GM12865 (cell line): ENCODE measurements around the gene PRSS22.

Source experiments
- DNase-seq: peaks from one replicate; pipeline ENCODE4 v3.0.0; 2010; ENCODE audit warnings: low read depth
- H3K4me3 ChIP-seq: 2 replicates; pipeline ENCODE4 v1.5.1; 2011; ENCODE audit warnings: mild to moderate bottlenecking, low read depth, low read length, control low read depth
- TF ChIP-seq, protein P1 (sequence below): IDR thresholded peaks from 2 replicates; pipeline ENCODE4 v1.5.1; 2011; ENCODE audit warnings: low read length, control low read depth, low read depth, inconsistent platforms; ENCODE audit not compliant: insufficient read depth; ENCODE audit errors: missing control alignments

The PRSS22 gene

DNA sequence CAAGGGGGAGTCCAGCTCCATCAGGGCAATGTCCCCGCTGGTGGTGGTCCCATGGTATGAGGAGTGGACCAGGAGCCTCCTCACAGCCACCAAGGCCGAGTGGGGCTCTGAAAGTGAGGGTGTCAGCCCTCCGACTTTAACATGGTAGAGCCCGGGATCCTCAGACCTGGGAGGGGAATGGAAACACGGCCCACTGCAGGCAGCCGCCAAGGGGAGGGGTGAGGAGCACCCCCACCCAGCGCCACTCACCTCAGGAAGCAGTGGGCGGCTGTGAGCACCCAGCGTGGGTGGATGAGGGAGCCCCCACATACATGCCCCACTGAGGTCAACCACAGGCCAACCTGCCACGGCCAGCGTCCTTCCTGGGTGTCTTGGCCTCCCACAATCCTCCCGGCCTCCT, 17.1 kb downstream of the PRSS22 start:
- TF ChIP-seq, protein P1, sequence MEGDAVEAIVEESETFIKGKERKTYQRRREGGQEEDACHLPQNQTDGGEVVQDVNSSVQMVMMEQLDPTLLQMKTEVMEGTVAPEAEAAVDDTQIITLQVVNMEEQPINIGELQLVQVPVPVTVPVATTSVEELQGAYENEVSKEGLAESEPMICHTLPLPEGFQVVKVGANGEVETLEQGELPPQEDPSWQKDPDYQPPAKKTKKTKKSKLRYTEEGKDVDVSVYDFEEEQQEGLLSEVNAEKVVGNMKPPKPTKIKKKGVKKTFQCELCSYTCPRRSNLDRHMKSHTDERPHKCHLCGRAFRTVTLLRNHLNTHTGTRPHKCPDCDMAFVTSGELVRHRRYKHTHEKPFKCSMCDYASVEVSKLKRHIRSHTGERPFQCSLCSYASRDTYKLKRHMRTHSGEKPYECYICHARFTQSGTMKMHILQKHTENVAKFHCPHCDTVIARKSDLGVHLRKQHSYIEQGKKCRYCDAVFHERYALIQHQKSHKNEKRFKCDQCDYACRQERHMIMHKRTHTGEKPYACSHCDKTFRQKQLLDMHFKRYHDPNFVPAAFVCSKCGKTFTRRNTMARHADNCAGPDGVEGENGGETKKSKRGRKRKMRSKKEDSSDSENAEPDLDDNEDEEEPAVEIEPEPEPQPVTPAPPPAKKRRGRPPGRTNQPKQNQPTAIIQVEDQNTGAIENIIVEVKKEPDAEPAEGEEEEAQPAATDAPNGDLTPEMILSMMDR: no peak
- no peak for DNase-seq
- no peak overlapping the region for H3K4me3 ChIP-seq

DNA sequence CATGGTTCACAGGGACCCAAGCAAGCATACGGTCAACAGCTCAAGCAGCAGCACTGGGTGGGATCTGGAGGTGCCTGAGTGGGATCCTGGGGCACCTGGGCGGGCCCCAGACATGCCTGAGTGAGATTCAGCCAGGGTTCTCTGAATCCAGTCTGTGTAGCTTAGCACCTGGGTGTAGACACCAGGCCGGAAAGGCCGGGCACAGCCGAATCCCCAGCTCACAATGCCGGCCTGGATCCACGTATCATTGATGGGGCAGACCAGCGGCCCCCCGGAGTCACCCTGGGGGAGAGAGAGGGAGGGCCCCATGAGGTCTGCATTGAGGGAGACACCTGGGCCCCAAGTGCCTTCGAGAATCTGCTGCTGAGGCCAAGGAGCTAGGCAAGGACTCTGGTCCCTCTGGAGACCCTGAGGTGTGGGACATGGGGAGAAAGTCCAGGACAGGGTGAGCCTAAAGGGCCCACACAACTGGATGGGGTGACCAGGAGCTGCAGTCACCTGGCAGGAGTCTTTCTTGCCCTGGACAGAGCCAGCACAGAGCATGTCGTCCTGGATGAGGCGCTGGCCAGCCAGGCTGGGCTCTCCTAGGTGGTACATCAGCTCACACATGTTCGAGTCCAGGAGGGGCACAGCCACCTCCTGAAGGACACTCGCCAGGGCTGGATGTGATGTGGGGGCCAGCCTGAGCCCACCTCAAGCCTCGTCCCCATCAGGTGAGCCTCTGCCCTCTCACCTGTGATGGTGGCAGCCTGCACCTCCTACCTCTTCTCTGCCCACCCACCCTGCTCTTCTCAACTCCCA, 18.1 kb downstream of the PRSS22 start:
- TF ChIP-seq, protein P1: no peak
- H3K4me3 ChIP-seq: no peak overlapping the region

DNA sequence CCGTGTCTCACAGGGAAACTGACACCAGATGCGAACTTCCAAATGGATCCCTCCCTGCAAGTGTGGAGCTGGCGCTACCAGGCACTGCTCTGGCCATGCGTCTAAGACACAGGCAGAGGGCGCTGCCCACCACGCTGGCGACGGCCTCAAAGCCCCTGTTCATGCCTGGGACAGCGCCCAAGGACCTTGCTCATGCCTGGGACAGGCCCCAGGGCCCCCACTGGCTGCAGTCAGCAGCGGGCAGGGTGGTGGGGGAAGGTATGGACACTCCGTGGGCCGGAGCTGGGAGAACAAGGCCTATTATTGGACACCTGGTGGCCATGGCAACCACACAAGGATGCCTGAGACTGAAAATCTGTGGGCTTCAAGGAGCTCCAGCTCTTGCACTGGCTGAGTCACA, 19.0 kb downstream of the PRSS22 start:
- TF ChIP-seq, protein P1: peak; percentile 80
- no peak overlapping the region for H3K4me3 ChIP-seq
- peak; percentile 70 for DNase-seq

More for the DNA sequence above, 18.1 kb downstream of the PRSS22 start:
- no peak for DNase-seq

DNA sequence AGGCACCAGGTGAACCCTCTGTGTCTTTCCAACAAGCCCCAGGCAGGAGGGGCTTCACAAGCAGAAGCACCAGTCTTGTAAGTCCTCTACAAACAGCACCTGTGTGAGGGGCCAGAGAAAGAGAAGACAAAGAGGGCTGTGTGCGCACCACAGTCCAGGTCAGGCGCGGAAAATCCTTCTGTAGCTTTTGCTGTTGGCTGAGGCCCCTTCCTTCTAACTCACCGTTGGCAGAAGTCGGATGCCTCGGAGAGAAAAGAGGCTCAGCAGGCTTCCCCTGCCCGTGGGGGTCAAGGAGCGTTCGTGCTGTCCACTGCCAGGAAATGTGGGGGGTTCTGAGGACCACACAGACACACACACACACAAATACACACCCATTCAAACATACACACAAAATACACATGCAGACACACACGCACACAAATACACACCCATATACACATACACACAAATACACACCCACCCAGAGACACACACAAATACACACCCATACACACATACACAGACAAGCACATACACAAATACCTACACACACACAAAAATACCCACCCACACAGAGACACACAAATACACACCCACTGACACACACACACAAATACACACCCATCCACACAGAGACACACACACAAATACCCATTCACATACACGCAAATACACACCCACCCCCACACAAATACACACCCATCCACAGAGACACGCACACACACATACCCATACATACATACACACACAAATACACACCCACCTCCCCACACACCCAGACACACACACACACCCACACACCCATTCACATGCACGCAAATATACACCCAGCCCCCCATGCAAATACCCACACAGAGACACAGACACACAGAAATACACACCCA, 21.1 kb downstream of the PRSS22 start:
- TF ChIP-seq, protein P1: no peak
- no peak overlapping the region for H3K4me3 ChIP-seq

DNA sequence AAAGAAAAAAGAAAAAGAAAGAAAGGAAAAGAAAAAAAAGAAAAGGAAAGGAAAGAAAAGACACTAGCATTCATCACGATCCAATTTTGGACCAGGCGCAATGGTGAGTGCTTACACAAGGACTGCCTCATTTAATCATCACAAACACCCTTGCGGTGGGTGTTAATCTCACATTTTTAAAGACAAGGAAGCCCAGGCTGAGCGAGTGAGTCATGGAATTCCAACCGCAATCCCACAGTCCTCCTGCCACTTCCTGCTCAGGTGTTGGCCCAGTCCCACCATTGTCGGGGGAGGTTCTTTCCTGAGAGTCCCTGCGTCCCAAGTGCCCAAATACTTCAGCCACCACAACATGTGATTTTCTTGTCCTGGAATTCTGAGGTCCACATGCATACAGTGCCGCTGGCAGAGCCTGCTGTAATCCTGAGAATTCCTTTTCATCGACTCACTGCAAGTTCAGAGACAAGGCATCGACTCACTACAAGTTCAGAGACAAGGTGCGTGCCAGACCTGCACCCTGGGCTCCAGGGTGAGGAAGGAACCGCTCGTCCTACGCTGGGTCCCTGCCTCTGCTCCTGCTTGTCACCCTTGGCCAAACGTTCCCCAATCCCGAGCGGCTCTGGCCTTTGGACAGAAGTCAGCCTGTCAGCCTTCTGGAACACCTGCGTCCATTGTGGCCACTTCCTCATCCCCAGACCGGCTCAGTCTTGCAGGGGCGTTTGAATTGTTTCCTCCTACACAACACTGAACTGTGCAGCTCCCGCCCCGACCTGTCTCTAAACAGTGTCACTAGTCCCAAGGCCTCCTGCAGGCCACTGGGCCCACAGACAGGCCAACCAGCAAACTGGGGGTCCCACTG, 22.1 kb downstream of the PRSS22 start:
- H3K4me3 ChIP-seq: no peak overlapping the region
- TF ChIP-seq, protein P1: no peak
- no peak for DNase-seq

More for the DNA sequence above, 21.1 kb downstream of the PRSS22 start:
- no peak for DNase-seq

DNA sequence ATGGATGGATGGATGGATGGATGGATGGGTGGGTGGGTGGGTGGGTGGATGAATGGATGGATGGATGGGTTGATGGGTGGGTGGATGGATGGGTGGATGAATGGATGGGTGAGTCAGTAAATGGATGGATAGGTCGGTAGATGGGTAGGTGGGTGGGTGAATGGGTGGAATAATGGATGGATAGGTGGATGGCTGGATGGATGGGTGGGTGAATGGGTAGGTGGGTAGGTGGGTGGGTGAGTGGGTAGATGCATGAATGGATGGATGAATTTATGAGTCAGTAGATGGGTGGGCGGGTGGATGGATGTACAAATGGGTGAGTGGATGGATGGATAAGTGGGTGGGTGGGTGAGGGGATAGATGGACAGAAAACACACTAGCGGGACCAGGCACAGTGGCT, 23.0 kb downstream of the PRSS22 start:
- TF ChIP-seq, protein P1: no peak
- no peak for DNase-seq
- no peak overlapping the region for H3K4me3 ChIP-seq
